IMR-90 (cell line): ENCODE measurements around the gene HAUS7. TPM values are rescaled to one million over a fixed set of nuclear protein-coding genes. Genes with fewer than 3 reads are reported as not detected.

Source experiments
- ATAC-seq: fragments of 200-7000 bp; cut with Tn5 transposase; 2 replicates; pipeline ENCODE4 v1.9.1; 2020; ENCODE audit warnings: low read depth, mild to moderate bottlenecking, moderate library complexity
- BruUV-seq: library from RNA; stranded (reverse); fragments of 400-500 nt; replicated peaks from 2 replicates; lab custom pipeline; 2021; lab: Mats Ljungman, UMichigan
- CTCF ChIA-PET: fragments of 300-600 bp; formaldehyde crosslinking; extraction: SDS; loops from one replicate; lab custom pipeline; 2021; ENCODE audit warnings: antibody characterized with exemption; lab: Yijun Ruan, JAX
- POLR2A ChIA-PET: fragments of 300-600 bp; sonication (Branson Sonifier 250); formaldehyde crosslinking; loops from one replicate; lab custom pipeline; 2022; ENCODE audit warnings: antibody characterized with exemption; ENCODE audit not compliant: unreplicated experiment; lab: Charles Lee
- DNase-seq: peaks from one replicate; pipeline ENCODE4 v3.0.0; 2013
- H2AFZ ChIP-seq: replicated peaks from 2 replicates; pipeline ENCODE3; 2013; ENCODE audit warnings: low read length, mild to moderate bottlenecking; ENCODE audit not compliant: poor library complexity
- H2AK5ac ChIP-seq: 2 replicates; pipeline ENCODE4 v1.6.1; 2013; ENCODE audit warnings: low read depth, low read length, inconsistent platforms
- H2AK9ac ChIP-seq: replicated peaks from 2 replicates; pipeline ENCODE3; 2013; ENCODE audit warnings: mild to moderate bottlenecking, low read depth, low read length, moderate library complexity; ENCODE audit not compliant: poor library complexity
- H2BK120ac ChIP-seq: 2 replicates; pipeline ENCODE4 v1.6.1; 2013; ENCODE audit warnings: low read depth, low read length, inconsistent platforms
- H2BK15ac ChIP-seq: 3 replicates; pipeline ENCODE4 v1.6.1; 2013; ENCODE audit warnings: low read depth, low read length, inconsistent platforms
- H2BK20ac ChIP-seq: 2 replicates; pipeline ENCODE4 v1.6.1; 2013; ENCODE audit warnings: low read depth, mild to moderate bottlenecking, inconsistent platforms, low read length, moderate library complexity
- H2BK5ac ChIP-seq: 2 replicates; pipeline ENCODE4 v1.6.1; 2013; ENCODE audit warnings: mild to moderate bottlenecking, low read depth, low read length, inconsistent platforms; ENCODE audit not compliant: poor library complexity, severe bottlenecking
- H3K14ac ChIP-seq: replicated peaks from 2 replicates; pipeline ENCODE4 v1.6.1; 2013; ENCODE audit warnings: low read depth, low read length, inconsistent platforms
- H3K18ac ChIP-seq: 2 replicates; pipeline ENCODE4 v1.6.1; 2013; ENCODE audit warnings: low read depth, low read length, control low read depth
- H3K23ac ChIP-seq: 2 replicates; pipeline ENCODE4 v1.6.1; 2013; ENCODE audit warnings: low read depth, low read length, inconsistent platforms
- H3K27ac ChIP-seq: 2 replicates; pipeline ENCODE4 v1.5.1; 2013; ENCODE audit warnings: mild to moderate bottlenecking, control low read depth, low read length; ENCODE audit not compliant: insufficient read depth
- H3K27me3 ChIP-seq: 2 replicates; pipeline ENCODE4 v1.6.1; 2013; ENCODE audit warnings: low read length; ENCODE audit not compliant: control insufficient read depth, insufficient read depth
- H3K36me3 ChIP-seq: 2 replicates; pipeline ENCODE4 v1.6.1; 2013; ENCODE audit warnings: low read length, mixed read lengths; ENCODE audit not compliant: control insufficient read depth, insufficient read depth
- H3K4ac ChIP-seq: 2 replicates; pipeline ENCODE4 v1.6.1; 2013; ENCODE audit warnings: low read depth, low read length, inconsistent platforms
- H3K4me1 ChIP-seq: 2 replicates; pipeline ENCODE4 v1.6.1; 2013; ENCODE audit warnings: low read length, mixed read lengths; ENCODE audit not compliant: control insufficient read depth, insufficient read depth
- H3K4me2 ChIP-seq: 2 replicates; pipeline ENCODE4 v1.6.1; 2013; ENCODE audit warnings: low read depth, mild to moderate bottlenecking, control low read depth, low read length, moderate library complexity
- H3K4me3 ChIP-seq: 2 replicates; pipeline ENCODE4 v1.5.1; 2013; ENCODE audit warnings: low read depth, mild to moderate bottlenecking, control low read depth, low read length, moderate library complexity; ENCODE audit not compliant: insufficient read depth
- H3K56ac ChIP-seq: 2 replicates; pipeline ENCODE4 v1.6.1; 2013; ENCODE audit warnings: low read length, inconsistent platforms; ENCODE audit not compliant: insufficient read depth; ENCODE audit errors: extremely low read depth
- H3K79me1 ChIP-seq, 2 experiments: 2 replicates each; pipeline ENCODE4 v1.6.1; 2013; ENCODE audit warnings: low read length in 2 of 2, inconsistent platforms in 1 of 2, low read depth in 1 of 2
- H3K9ac ChIP-seq: 2 replicates; pipeline ENCODE4 v1.6.1; 2013; ENCODE audit warnings: low read depth, low read length, control low read depth
- H3K9me1 ChIP-seq: 2 replicates; pipeline ENCODE4 v1.6.1; 2013; ENCODE audit warnings: low read length, inconsistent platforms; ENCODE audit not compliant: insufficient read depth
- H3K9me3 ChIP-seq: 2 replicates; pipeline ENCODE4 v1.6.1; 2013; ENCODE audit warnings: low read length; ENCODE audit not compliant: control insufficient read depth, insufficient read depth
- H4K20me1 ChIP-seq: 2 replicates; pipeline ENCODE4 v1.6.1; 2013; ENCODE audit warnings: low read length, inconsistent platforms; ENCODE audit not compliant: insufficient read depth
- H4K5ac ChIP-seq: 2 replicates; pipeline ENCODE4 v1.6.1; 2013; ENCODE audit warnings: mild to moderate bottlenecking, low read depth, low read length, control low read depth
- H4K8ac ChIP-seq, 2 experiments: 2 replicates each; pipeline ENCODE4 v1.6.1; 2013; ENCODE audit warnings: low read depth in 2 of 2, low read length in 2 of 2, control low read depth in 1 of 2, inconsistent platforms in 1 of 2
- H4K91ac ChIP-seq: 2 replicates; pipeline ENCODE4 v1.6.1; 2013; ENCODE audit warnings: low read depth, low read length, inconsistent platforms; ENCODE audit not compliant: insufficient read depth
- NFE2L2 ChIP-seq: fragments of 150-350 bp; IDR thresholded peaks from 2 replicates; pipeline ENCODE4 v1.6.1; 2016; ENCODE audit warnings: low read depth, mild to moderate bottlenecking, low read length
- SMC3 ChIP-seq: fragments of 150-350 bp; IDR thresholded peaks from 2 replicates; pipeline ENCODE4 v1.6.1; 2016; ENCODE audit warnings: low read depth, mild to moderate bottlenecking, antibody characterized with exemption, low read length, moderate library complexity
- WGBS, 2 experiments: methylation state at CpG; one replicate each; pipeline versions ENCODE4 v1.1.5 to v1.1.7; 2013; ENCODE audit warnings: missing lambda C conversion rate in 2 of 2; ENCODE audit not compliant: insufficient read length in 1 of 2; ENCODE audit errors: extremely low coverage in 2 of 2; 5-methylcytosine and 5-hydroxymethylcytosine counted together
- dilution Hi-C: fragments of 300-500 bp; cut with HindIII; formaldehyde crosslinking; loops from one replicate; pipeline ENCODE4 v1.14.3; 2018; ENCODE audit warnings: low sequenced_read_pairs; ENCODE audit not compliant: unreplicated experiment
- in situ Hi-C: fragments of 300-500 bp; cut with MboI; formaldehyde crosslinking; loops from 3 replicates; pipeline ENCODE4 v1.14.3; 2019; ENCODE audit warnings: low sequenced_read_pairs, inconsistent platforms, mixed read lengths
- intact Hi-C: fragments of 100-400 bp; cut with micrococcal nuclease; formaldehyde crosslinking; loops from 2 replicates; pipeline ENCODE4 v1.10.0; 2022
- polyA plus RNA-seq, 3 experiments: library from polyadenylated mRNA; depleted of rRNA; stranded (reverse); fragments of >200 nt; gene quantifications; 2 replicates each; pipeline ENCODE4 v1.2.3, GENCODE V29; 2012; ENCODE audit warnings: low replicate concordance in 1 of 3
- total RNA-seq: library from RNA; depleted of rRNA; stranded (reverse); fragments of >200 nt; gene quantifications from 2 replicates; pipeline ENCODE4 v1.2.3, GENCODE V29; 2012
- TF ChIP-seq, protein P1 (sequence below): conservative IDR thresholded peaks from 2 replicates; pipeline ENCODE4 v1.5.1; 2012; ENCODE audit warnings: mild to moderate bottlenecking, low read depth, low read length, improper control_type of control experiment

The HAUS7 gene
- total and polyA plus RNA-seq, 2 of the 4 experiments (the other 2 are of a cell fraction) = 10.8 to 25.9 TPM

DNA sequence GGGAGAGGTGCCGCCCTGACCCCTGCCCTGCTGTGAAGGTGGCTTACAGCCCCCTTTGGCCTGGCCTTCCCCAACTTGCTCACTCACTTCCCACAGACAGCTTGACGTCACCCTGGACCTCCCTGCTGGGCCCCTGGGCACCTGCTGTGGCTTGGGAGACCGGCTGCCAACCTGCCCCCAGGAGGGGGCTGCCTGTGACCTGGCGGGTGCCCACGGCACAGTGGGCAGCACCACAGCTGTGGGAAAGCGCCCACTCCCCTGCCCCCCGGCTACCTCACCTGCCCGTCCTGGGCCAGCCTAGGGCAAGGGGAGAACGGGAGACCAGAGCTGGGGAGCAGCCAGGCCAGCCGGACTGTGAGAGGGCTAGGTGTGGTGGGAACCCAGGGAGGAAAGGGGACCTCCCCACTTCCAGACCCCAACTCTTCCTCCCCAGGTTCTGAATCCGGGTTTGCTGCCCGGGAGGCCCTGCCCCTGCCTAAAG, 61.5 kb downstream of the HAUS7 start:
- Histone ChIP-seq H3K23ac (no peak overlapping the region), H2BK120ac (no peak overlapping the region), H2BK5ac (no peak overlapping the region), H3K4ac (no peak overlapping the region), H3K79me1 (no peaks in the 10 kb centered on the region), H3K27me3 (peaks cover 8% of the 10 kb centered on the region), H4K8ac (no peak overlapping the region), H3K27ac (no peak overlapping the region), H4K91ac (no peak overlapping the region), H3K18ac (no peak overlapping the region), H3K9me1 (no peaks in the 10 kb centered on the region), H4K5ac (no peak overlapping the region), H3K9ac (no peak overlapping the region), H4K20me1 (no peaks in the 10 kb centered on the region), H3K4me3 (no peak overlapping the region), H3K56ac (no peak overlapping the region), H3K9me3 (no peaks in the 10 kb centered on the region; the same call in 1 of the 2 replicates), H3K4me2 (no peak overlapping the region), H2BK20ac (no peak overlapping the region), H2AK9ac (no peak overlapping the region), H2AFZ (no peak overlapping the region), H3K36me3 (no peaks in the 10 kb centered on the region), H3K4me1 (no peaks in the 10 kb centered on the region), H2BK15ac (no peak overlapping the region), H3K14ac (no peak overlapping the region), H2AK5ac (no peak overlapping the region)
- intact Hi-C loops (no loop called here), dilution Hi-C loops (no loop called here), in situ Hi-C loops (loop anchor here (25.0 kb wide), 1 partner anchor 222 kb away; the partner anchor contains the start of gene MAGEA1)
- TF ChIP-seq, protein P1, sequence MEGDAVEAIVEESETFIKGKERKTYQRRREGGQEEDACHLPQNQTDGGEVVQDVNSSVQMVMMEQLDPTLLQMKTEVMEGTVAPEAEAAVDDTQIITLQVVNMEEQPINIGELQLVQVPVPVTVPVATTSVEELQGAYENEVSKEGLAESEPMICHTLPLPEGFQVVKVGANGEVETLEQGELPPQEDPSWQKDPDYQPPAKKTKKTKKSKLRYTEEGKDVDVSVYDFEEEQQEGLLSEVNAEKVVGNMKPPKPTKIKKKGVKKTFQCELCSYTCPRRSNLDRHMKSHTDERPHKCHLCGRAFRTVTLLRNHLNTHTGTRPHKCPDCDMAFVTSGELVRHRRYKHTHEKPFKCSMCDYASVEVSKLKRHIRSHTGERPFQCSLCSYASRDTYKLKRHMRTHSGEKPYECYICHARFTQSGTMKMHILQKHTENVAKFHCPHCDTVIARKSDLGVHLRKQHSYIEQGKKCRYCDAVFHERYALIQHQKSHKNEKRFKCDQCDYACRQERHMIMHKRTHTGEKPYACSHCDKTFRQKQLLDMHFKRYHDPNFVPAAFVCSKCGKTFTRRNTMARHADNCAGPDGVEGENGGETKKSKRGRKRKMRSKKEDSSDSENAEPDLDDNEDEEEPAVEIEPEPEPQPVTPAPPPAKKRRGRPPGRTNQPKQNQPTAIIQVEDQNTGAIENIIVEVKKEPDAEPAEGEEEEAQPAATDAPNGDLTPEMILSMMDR = no peak
- no peak for TF ChIP-seq NFE2L2
- no peak for TF ChIP-seq SMC3
- DNase-seq (no peak), ATAC-seq (no peak)
- no TSS peak for BruUV-seq
- CTCF ChIA-PET = no interaction called here
- WGBS, 2 experiments = 80% methylated on average over 1 of the region's 12 CpGs; no CpG with 5 or more reads in 1 of the 2 experiments
- POLR2A ChIA-PET = no interaction called here
